Measurements from ENCODE around the gene HM13.
"Not testable (repeated sequence)": the region's sequence is repeated elsewhere in the genome, so short reads cannot be mapped to it uniquely, and the experiment has no call there.

GRCh38 chr20:31470946-31471345, 43.3 kb upstream of the HM13 start:
- not testable (repeated sequence) for TF ChIP-seq POLR2A, POLR2AphosphoS5 (IDR thresholded peaks at IDR 0.05; ENCODE audit: low read depth, low read length)

All from GM12892 (cell line).